ENCODE data around the gene NOTCH1. TPM values are rescaled to one million over a fixed set of nuclear protein-coding genes. Genes with fewer than 3 reads are reported as not detected.

The NOTCH1 gene
- total RNA-seq, 2 donors from 2014 or later = 29.6 to 65.3 TPM

DNA sequence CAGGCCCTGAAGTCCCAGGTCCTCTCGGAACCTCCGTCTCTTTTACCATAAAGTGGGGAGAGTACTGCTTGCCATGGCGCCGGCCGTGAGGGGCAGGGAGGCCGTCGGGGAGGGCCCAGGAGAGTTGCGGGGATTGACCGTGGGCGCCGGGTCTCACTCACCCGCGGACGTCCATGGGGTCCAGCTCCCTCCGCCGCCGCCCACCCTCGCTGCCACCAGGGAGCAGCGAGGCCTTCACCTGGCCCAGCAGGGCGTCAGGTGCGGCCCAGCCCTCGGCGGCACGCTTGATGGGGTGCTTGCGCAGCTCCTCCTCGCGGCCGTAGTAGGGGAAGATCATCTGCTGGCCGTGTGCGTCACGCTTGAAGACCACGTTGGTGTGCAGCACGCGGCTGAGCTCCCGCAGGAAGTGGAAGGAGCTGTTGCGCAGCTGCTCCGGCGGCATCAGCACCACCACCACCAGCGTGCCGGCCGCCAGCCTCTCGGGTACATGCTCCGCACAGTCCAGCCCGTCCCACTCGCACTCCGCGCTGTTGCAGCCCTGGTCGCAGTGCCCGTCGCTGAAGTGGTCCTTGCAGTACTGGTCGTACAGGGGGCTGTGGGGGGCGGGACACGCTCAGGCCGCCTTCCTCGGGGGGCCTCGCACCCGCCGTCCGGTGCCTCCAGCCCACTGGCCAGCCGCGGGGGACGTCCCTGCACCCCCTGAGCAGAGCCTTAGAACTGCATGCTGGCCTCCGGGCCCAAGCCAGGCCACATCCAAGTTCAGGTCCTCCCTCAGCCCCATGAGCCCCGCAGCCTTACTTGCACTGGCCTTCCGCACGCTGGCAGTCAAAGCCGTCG, 41.1 kb downstream of the NOTCH1 start:
- no peak for DNase-seq
- intact Hi-C loops (cut with DNase I) = no loop called here
- Histone ChIP-seq H3K9me3 (no peaks in the 10 kb centered on the region), H3K36me3 (replicated peaks in 1 of 2; ENCODE audit: insufficient read depth in 1 of 2, low read depth in 2 of 2) (peaks cover 43 to 54% of the 10 kb centered on the region in 2 donors), H3K4me1 (peaks cover 15% of the 10 kb centered on the region), H3K4me3 (no peak overlapping the region), H3K27ac (no peak overlapping the region), H3K27me3 (no peaks in the 10 kb centered on the region)
- ATAC-seq = no peak
- TF ChIP-seq, protein P1, sequence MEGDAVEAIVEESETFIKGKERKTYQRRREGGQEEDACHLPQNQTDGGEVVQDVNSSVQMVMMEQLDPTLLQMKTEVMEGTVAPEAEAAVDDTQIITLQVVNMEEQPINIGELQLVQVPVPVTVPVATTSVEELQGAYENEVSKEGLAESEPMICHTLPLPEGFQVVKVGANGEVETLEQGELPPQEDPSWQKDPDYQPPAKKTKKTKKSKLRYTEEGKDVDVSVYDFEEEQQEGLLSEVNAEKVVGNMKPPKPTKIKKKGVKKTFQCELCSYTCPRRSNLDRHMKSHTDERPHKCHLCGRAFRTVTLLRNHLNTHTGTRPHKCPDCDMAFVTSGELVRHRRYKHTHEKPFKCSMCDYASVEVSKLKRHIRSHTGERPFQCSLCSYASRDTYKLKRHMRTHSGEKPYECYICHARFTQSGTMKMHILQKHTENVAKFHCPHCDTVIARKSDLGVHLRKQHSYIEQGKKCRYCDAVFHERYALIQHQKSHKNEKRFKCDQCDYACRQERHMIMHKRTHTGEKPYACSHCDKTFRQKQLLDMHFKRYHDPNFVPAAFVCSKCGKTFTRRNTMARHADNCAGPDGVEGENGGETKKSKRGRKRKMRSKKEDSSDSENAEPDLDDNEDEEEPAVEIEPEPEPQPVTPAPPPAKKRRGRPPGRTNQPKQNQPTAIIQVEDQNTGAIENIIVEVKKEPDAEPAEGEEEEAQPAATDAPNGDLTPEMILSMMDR (IDR thresholded peaks at IDR 0.05) = no peak
- no peak for TF ChIP-seq POLR2A (IDR thresholded peaks at IDR 0.05)
- WGBS, 2 donors = 93 to 97% methylated on average over 13 to 68 of the region's 68 CpGs

DNA sequence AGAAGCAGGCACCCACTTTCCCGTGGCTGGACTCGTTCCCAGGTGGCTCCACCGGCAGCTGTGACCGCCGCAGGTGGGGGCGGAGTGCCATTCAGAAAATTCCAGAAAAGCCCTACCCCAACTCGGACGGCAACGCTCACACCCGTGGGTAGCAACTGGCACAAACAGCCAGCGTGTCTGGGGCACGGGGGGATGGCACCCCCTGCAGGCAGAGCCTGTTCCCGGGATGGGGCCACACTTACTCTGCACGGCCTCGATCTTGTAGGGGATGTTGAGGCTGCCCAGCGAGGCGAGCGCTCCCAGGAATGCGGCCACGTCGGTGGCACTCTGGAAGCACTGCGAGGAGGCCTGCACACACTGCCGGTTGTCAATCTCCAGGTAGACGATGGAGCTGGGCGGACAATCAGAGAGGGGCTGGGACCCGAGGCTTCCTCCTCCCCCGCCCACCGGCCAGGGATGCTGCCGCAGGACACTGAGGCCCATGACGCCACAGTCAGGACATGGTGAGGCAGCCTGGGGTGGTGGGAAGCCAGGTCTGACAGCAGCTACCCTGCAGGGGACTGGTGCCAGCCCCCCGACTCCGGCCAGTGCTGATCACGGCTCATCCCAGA, 42.8 kb downstream of the NOTCH1 start:
- ATAC-seq = no peak
- H3K36me3 ChIP-seq (replicated peaks in 1 of 2; ENCODE audit: insufficient read depth in 1 of 2, low read depth in 2 of 2) = peaks cover 36 to 41% of the 10 kb centered on the region in 2 donors

DNA sequence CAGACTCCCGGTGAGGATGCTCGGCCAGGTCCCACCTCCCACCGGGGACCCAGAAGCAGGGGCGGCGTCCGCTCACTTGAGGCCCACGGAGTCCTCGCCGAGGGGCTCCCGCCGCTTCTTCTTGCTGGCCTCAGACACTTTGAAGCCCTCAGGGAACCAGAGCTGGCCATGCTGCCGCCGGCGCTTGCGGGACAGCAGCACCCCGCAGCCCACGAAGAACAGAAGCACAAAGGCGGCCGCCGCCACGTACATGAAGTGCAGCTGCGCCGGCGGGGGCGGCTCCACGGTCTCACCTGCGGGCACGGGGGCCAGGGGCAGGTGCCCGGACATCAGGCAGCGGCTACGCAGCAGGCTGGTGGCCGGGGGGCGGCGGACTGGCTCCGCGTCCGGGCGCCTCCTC, 43.7 kb downstream of the NOTCH1 start:
- intact Hi-C loops (cut with DNase I) = no loop called here
- H3K9me3 ChIP-seq = no peaks in the 10 kb centered on the region
- no peak for TF ChIP-seq POLR2A (IDR thresholded peaks at IDR 0.05)
- TF ChIP-seq, protein P1 (IDR thresholded peaks at IDR 0.05) = no peak
- 94 to 95% methylated on average over 13 to 31 of the region's 38 CpGs for WGBS, 2 donors
- DNase-seq (no peak), ATAC-seq (no peak)
- H3K36me3 ChIP-seq (replicated peaks in 1 of 2; ENCODE audit: insufficient read depth in 1 of 2, low read depth in 2 of 2) = peaks cover 27 to 39% of the 10 kb centered on the region in 2 donors
- no peaks in the 10 kb centered on the region for H3K27me3 ChIP-seq
- no peak overlapping the region for H3K27ac ChIP-seq
- H3K4me1 ChIP-seq = peaks cover 32% of the 10 kb centered on the region
- H3K4me3 ChIP-seq = no peak overlapping the region

More for the DNA sequence above, 42.8 kb downstream of the NOTCH1 start:
- DNase-seq = no peak
- no peaks in the 10 kb centered on the region for H3K27me3 ChIP-seq
- H3K27ac ChIP-seq = no peak overlapping the region
- H3K4me1 ChIP-seq = peaks cover 32% of the 10 kb centered on the region
- intact Hi-C loops (cut with DNase I) = no loop called here
- TF ChIP-seq, protein P1 (IDR thresholded peaks at IDR 0.05) = no peak
- no peak for TF ChIP-seq POLR2A (IDR thresholded peaks at IDR 0.05)
- H3K9me3 ChIP-seq = no peaks in the 10 kb centered on the region
- 88 to 89% methylated on average over 11 to 28 of the region's 33 CpGs for WGBS, 2 donors
- H3K4me3 ChIP-seq = no peak overlapping the region

DNA sequence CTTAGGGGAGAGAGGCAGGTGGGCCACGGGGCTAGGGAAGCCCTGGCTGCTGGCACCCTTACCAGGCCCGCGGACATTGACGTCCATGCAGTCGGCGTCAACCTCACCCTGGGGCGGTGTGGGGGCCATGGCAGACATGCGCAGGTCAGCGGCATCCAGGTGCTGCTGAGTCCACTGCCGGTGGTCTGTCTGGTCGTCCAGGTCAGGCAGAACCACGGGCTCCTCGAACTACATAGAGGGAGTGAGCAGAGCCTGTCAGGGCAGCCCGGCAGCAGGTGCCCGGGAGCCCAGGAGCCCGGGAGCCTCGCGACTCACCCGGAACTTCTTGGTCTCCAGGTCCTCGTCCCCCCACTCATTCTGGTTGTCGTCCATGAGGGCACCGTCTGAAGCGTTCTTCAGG, 44.2 kb downstream of the NOTCH1 start:
- H3K27ac ChIP-seq = peak overlapping the region in 1 of 4 donors; percentile 26
- no peak for DNase-seq
- H3K27me3 ChIP-seq = no peaks in the 10 kb centered on the region
- peaks cover 32% of the 10 kb centered on the region for H3K4me1 ChIP-seq
- intact Hi-C loops (cut with DNase I) = no loop called here
- peaks cover 22 to 42% of the 10 kb centered on the region in 2 donors for H3K36me3 ChIP-seq (replicated peaks in 1 of 2; ENCODE audit: insufficient read depth in 1 of 2, low read depth in 2 of 2)
- no peak overlapping the region for H3K4me3 ChIP-seq
- H3K9me3 ChIP-seq = no peaks in the 10 kb centered on the region
- no peak for ATAC-seq
- 95% methylated on average over 7 to 23 of the region's 23 CpGs for WGBS, 2 donors
- TF ChIP-seq, protein P1 (IDR thresholded peaks at IDR 0.05) = no peak

Data from body of pancreas (tissue), 4 donors.